H1 (cell line): ENCODE results near the gene DCAF17. TPM values are rescaled to one million over a fixed set of nuclear protein-coding genes. Genes with fewer than 3 reads are reported as not detected.

Source experiments
- SIN3A ChIP-seq, 2 experiments: IDR thresholded peaks in 1 of 2; conservative IDR thresholded peaks in 1 of 2; 2 replicates each; pipeline ENCODE4 v1.6.1; 2011 to 2012; ENCODE audit warnings: low read length in 2 of 2, improper control_type of control experiment in 1 of 2, low read depth in 1 of 2, mild to moderate bottlenecking in 1 of 2
- TAF1 ChIP-seq: IDR thresholded peaks from 2 replicates; pipeline ENCODE4 v1.6.1; 2011; ENCODE audit warnings: mild to moderate bottlenecking, low read depth, low read length
- polyA plus RNA-seq, 7 experiments: library from polyadenylated mRNA; depleted of rRNA in 3 of 7; stranded (reverse) in 5 of 7; unstranded in 2 of 7; fragments of >200 nt in 5 of 7; fragments of 200-250 nt in 2 of 7; gene quantifications; 1 replicate in 5 of 7; 2 replicates in 1 of 7; 4 replicates in 1 of 7; pipeline versions ENCODE4 v1.2.1 to v1.2.3, GENCODE V29; 2011 to 2013; ENCODE audit warnings: missing spikeins in 2 of 7, mixed read lengths in 2 of 7
- total RNA-seq: library from RNA; stranded (reverse); fragmentation: NEBNext Ultra II Directional; extraction: Animal tissue kit (Norgen Biotek cat#: 25700); gene quantifications from 2 replicates; pipeline ENCODE4 v1.2.1, GENCODE V29; 2021

The DCAF17 gene
- total and polyA plus RNA-seq, 2 of the 8 experiments (the other 6 are each of a cell fraction or from before 2014, with no cell fraction given) = 10.7 to 30.0 TPM

DNA sequence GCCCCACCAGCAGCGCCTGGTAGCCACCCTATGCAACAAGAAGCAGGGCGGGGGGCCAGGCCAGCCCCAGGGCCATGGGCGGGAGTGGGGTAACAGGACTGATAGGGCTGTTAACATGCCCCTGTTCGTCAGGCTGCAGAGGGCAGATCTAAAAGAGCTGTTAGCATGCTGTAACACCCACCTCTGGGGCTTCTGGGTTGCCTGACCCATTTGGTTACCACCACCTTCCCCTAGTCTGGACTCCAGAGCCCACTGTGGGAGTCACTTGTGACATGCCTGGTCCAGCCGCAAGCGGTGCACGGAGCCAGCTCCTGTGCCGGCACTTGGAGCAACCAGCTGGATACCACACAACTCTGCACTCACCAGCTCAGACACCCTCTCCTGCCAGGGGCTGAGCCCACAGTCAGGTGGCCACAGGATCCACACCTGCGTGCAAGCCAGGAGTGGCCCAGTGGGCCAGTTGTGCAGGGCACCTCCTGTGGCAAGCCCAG, 2.3 kb upstream of the DCAF17 start (continued):
- no peak for TF ChIP-seq SIN3A (conservative IDR thresholded peaks at IDR 0.05 in 1 of 2, IDR thresholded peaks at IDR 0.05 in 1 of 2; ENCODE audit: low read depth in 1 of 2, low read length in 2 of 2)
- TF ChIP-seq TAF1 = no peak
